H1 (cell line): ENCODE data around the gene PHLDA3. TPM values are rescaled to one million over a fixed set of nuclear protein-coding genes. Genes with fewer than 3 reads are reported as not detected.
A peak's percentile ranks its signal among the peaks of the same experiment; 100 is the strongest.

Source experiments
- CTCF ChIA-PET: fragments of 300-600 bp; sonication (Branson Sonifier 250); formaldehyde crosslinking; loops from one replicate; lab custom pipeline; 2021; ENCODE audit not compliant: partially characterized antibody; lab: Charles Lee
- POLR2A ChIA-PET: fragments of 300-600 bp; sonication (Branson Sonifier 250); formaldehyde crosslinking; loops from one replicate; lab custom pipeline; 2021; ENCODE audit warnings: inconsistent platforms; ENCODE audit not compliant: partially characterized antibody; lab: Charles Lee
- DNase-seq, 2 experiments: peaks; one replicate each; pipeline versions ENCODE4 v3.0.0 to v3.0.0-alpha.2; 2010 to 2022; ENCODE audit warnings: low spot score in 2 of 2, low read depth in 1 of 2, mixed read lengths in 1 of 2
- FAIRE-seq: peaks from 2 replicates; lab custom pipeline; 2011; peaks lifted over from hg19 to GRCh38; lab: Jason Lieb, UNC
- H2AFZ ChIP-seq: 2 replicates; pipeline ENCODE4 v1.8.1; 2012; ENCODE audit warnings: low read length, inconsistent platforms
- H2AK5ac ChIP-seq: 2 replicates; pipeline ENCODE4 v1.6.1; 2013; ENCODE audit warnings: low read depth, low read length
- H2BK120ac ChIP-seq: replicated peaks from 2 replicates; pipeline ENCODE3; 2013; ENCODE audit warnings: low read depth, low read length, inconsistent platforms
- H2BK12ac ChIP-seq: 2 replicates; pipeline ENCODE4 v1.6.1; 2013; ENCODE audit warnings: low read depth, low read length
- H2BK15ac ChIP-seq: 2 replicates; pipeline ENCODE4 v1.6.1; 2013; ENCODE audit warnings: low read length
- H2BK20ac ChIP-seq: 2 replicates; pipeline ENCODE4 v1.6.1; 2013; ENCODE audit warnings: low read length
- H2BK5ac ChIP-seq: 2 replicates; pipeline ENCODE4 v1.6.1; 2013; ENCODE audit warnings: low read depth, low read length
- H3K14ac ChIP-seq: 2 replicates; pipeline ENCODE4 v1.6.1; 2013; ENCODE audit warnings: inconsistent platforms; ENCODE audit not compliant: insufficient read length
- H3K18ac ChIP-seq: 2 replicates; pipeline ENCODE4 v1.6.1; 2013; ENCODE audit warnings: low read length; ENCODE audit errors: extremely low read depth
- H3K23ac ChIP-seq: 2 replicates; pipeline ENCODE4 v1.6.1; 2013; ENCODE audit warnings: inconsistent platforms; ENCODE audit not compliant: insufficient read length
- H3K23me2 ChIP-seq: 2 replicates; pipeline ENCODE4 v1.6.1; 2013; ENCODE audit warnings: low read depth, low read length
- H3K27ac ChIP-seq: 2 replicates; pipeline ENCODE4 v1.6.1; 2011; ENCODE audit warnings: low read depth, low read length, inconsistent platforms
- H3K27me3 ChIP-seq, 4 experiments: replicated peaks in 1 of 4; 1 replicate in 1 of 4; 2 replicates in 3 of 4; pipeline versions ENCODE4 v1.6.1 to v1.8.1; 2011 to 2013; ENCODE audit warnings: low read length in 3 of 4, mild to moderate bottlenecking in 3 of 4, inconsistent platforms in 2 of 4, mixed read lengths in 2 of 4, moderate library complexity in 1 of 4; ENCODE audit not compliant: control insufficient read depth in 3 of 4, insufficient read depth in 3 of 4; ENCODE audit errors: extremely low read depth in 1 of 4
- H3K36me3 ChIP-seq, 4 experiments: 2 replicates each; pipeline versions ENCODE4 v1.6.1 to v1.8.1; 2011 to 2013; ENCODE audit warnings: mild to moderate bottlenecking in 4 of 4, low read length in 3 of 4, moderate library complexity in 2 of 4, control low read depth in 1 of 4, inconsistent platforms in 1 of 4; ENCODE audit not compliant: insufficient read depth in 4 of 4, control insufficient read depth in 2 of 4
- H3K4ac ChIP-seq: replicated peaks from 2 replicates; pipeline ENCODE3; 2013; ENCODE audit warnings: low read length, low read depth, mixed read lengths, inconsistent platforms; ENCODE audit not compliant: insufficient read length
- H3K4me1 ChIP-seq, 4 experiments: replicated peaks in 1 of 4; 1 replicate in 1 of 4; 2 replicates in 3 of 4; pipeline versions ENCODE4 v1.6.1 to v1.8.1; 2011 to 2013; ENCODE audit warnings: low read length in 3 of 4, inconsistent platforms in 2 of 4, mixed read lengths in 1 of 4; ENCODE audit not compliant: insufficient read depth in 4 of 4, control insufficient read depth in 3 of 4
- H3K4me2 ChIP-seq, 2 experiments: 2 replicates each; pipeline versions ENCODE4 v1.6.1 to v1.8.1; 2011 to 2013; ENCODE audit warnings: low read depth in 2 of 2, low read length in 2 of 2, control low read depth in 1 of 2, inconsistent platforms in 1 of 2, mild to moderate bottlenecking in 1 of 2; ENCODE audit not compliant: insufficient read depth in 1 of 2
- H3K4me3 ChIP-seq, 4 experiments: fragments of 200-600, 300-600 bp in 1 of 4; sonication (generic), shearing (Covaris generic), sonication (Bioruptor Twin) in 1 of 4; 2 replicates each; pipeline versions ENCODE4 v1.5.1 to v1.8.1; 2011 to 2016; ENCODE audit warnings: low read length in 4 of 4, low read depth in 3 of 4, control low read depth in 2 of 4, inconsistent platforms in 2 of 4, mild to moderate bottlenecking in 2 of 4, mixed read lengths in 1 of 4, moderate library complexity in 1 of 4; ENCODE audit not compliant: insufficient read depth in 2 of 4; ENCODE audit errors: extremely low read depth in 1 of 4
- H3K56ac ChIP-seq: replicated peaks from 2 replicates; pipeline ENCODE3; 2013; ENCODE audit warnings: low read depth, mild to moderate bottlenecking, mixed read lengths, low read length, inconsistent platforms; ENCODE audit not compliant: insufficient read length
- H3K79me1 ChIP-seq: 2 replicates; pipeline ENCODE4 v1.6.1; 2013; ENCODE audit warnings: low read depth, low read length, control low read depth
- H3K79me2 ChIP-seq, 2 experiments: 2 replicates each; pipeline versions ENCODE4 v1.6.1 to v1.8.1; 2012 to 2013; ENCODE audit warnings: low read length in 2 of 2, mild to moderate bottlenecking in 2 of 2, inconsistent platforms in 1 of 2; ENCODE audit not compliant: insufficient read depth in 2 of 2, control insufficient read depth in 1 of 2
- H3K9ac ChIP-seq, 4 experiments: replicated peaks in 1 of 4; 1 replicate in 1 of 4; 2 replicates in 3 of 4; pipeline versions ENCODE4 v1.6.1 to v1.8.1; 2011 to 2013; ENCODE audit warnings: low read depth in 3 of 4, low read length in 3 of 4, control low read depth in 2 of 4, mild to moderate bottlenecking in 2 of 4, moderate library complexity in 2 of 4, inconsistent platforms in 1 of 4; ENCODE audit errors: extremely low read depth in 1 of 4
- H3K9me3 ChIP-seq, 2 experiments: 2 replicates each; pipeline versions ENCODE4 v1.6.1 to v1.8.1; 2012 to 2013; ENCODE audit warnings: mild to moderate bottlenecking in 2 of 2, moderate library complexity in 2 of 2, control low read depth in 1 of 2, inconsistent platforms in 1 of 2, low read depth in 1 of 2, low read length in 1 of 2, mixed read lengths in 1 of 2; ENCODE audit not compliant: insufficient read depth in 2 of 2
- H4K20me1 ChIP-seq, 2 experiments: replicated peaks in 1 of 2; 2 replicates each; pipeline versions ENCODE3 to v1.8.1; 2011 to 2013; ENCODE audit warnings: inconsistent platforms in 2 of 2, low read length in 2 of 2, mild to moderate bottlenecking in 1 of 2; ENCODE audit not compliant: insufficient read depth in 2 of 2, control insufficient read depth in 1 of 2
- H4K5ac ChIP-seq: 2 replicates; pipeline ENCODE4 v1.6.1; 2013; ENCODE audit warnings: low read length, low read depth, mixed read lengths, inconsistent platforms; ENCODE audit not compliant: insufficient read length
- H4K8ac ChIP-seq: 2 replicates; pipeline ENCODE4 v1.8.0; 2013; ENCODE audit warnings: mild to moderate bottlenecking, moderate library complexity, low read length, inconsistent platforms; ENCODE audit not compliant: insufficient read depth; ENCODE audit errors: extremely low read depth
- H4K91ac ChIP-seq: replicated peaks from 2 replicates; pipeline ENCODE3; 2013; ENCODE audit warnings: low read length, mixed read lengths, inconsistent platforms; ENCODE audit not compliant: insufficient read length
- CEBPB ChIP-seq: IDR thresholded peaks from 2 replicates; pipeline ENCODE4 v1.6.1; 2012; ENCODE audit warnings: low read depth, low read length
- CREB1 ChIP-seq: IDR thresholded peaks from 2 replicates; pipeline ENCODE4 v1.6.1; 2012; ENCODE audit warnings: inconsistent platforms
- WGBS, 2 experiments: shearing (Covaris generic) in 1 of 2; methylation state at CpG; one replicate each; pipeline versions ENCODE4 v1.1.6 to v1.1.7; 2013 to 2015; ENCODE audit warnings: low lambda C conversion rate in 2 of 2, mixed read lengths in 2 of 2, inconsistent platforms in 1 of 2, low coverage in 1 of 2, missing lambda C conversion rate in 1 of 2; ENCODE audit not compliant: insufficient replicate concordance in 2 of 2, insufficient coverage in 1 of 2, insufficient read length in 1 of 2; ENCODE audit errors: extremely low coverage in 1 of 2, missing lambda C conversion rate in 1 of 2; 5-methylcytosine and 5-hydroxymethylcytosine counted together
- polyA plus RNA-seq, 7 experiments: library from polyadenylated mRNA; depleted of rRNA in 3 of 7; stranded (reverse) in 5 of 7; unstranded in 2 of 7; fragments of >200 nt in 5 of 7; fragments of 200-250 nt in 2 of 7; gene quantifications; 1 replicate in 5 of 7; 2 replicates in 1 of 7; 4 replicates in 1 of 7; pipeline versions ENCODE4 v1.2.1 to v1.2.3, GENCODE V29; 2011 to 2013; ENCODE audit warnings: missing spikeins in 2 of 7, mixed read lengths in 2 of 7
- total RNA-seq: library from RNA; stranded (reverse); fragmentation: NEBNext Ultra II Directional; extraction: Animal tissue kit (Norgen Biotek cat#: 25700); gene quantifications from 2 replicates; pipeline ENCODE4 v1.2.1, GENCODE V29; 2021

The PHLDA3 gene
- total and polyA plus RNA-seq, 2 of the 8 experiments (the other 6 are each of a cell fraction or from before 2014, with no cell fraction given), result 25.5 to 27.5 TPM

DNA sequence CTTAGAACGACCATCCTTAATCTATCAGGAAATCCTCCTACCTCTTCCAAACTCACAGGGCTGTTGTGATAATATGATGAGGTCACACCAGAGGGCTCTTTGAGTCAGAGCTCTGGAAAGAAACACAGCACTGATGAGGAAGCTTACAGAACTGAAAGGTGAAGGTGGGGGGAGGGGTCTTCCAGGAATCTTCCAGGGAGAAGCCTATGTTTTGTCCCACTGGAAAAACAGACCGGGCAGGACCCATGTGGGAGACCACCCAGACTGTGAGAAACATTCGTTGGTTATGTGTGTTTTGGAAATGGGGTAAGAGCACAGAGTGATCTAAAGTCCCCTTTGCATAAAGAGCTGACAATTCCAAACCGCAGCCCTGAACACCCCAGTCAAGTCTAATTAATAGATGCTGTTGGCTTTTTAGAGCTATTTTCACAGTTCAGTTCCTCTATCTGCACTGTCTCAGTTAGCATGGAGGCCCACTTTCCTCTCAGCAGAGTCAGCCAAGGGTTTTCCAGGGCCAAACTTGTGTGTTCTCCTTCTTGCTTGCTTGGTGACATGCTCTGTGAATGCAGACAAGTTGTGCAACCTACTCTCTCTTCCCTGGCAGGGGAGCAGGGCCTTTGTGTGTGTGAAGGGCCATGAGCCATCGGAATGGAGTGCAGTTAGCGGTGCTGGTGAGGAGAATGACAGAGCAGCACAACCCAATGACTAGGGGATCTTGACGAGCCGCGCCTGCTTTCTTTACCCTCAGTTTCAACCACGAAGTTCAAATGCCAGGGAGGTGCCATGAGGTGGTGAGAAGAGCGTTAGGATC lies 12.3 kb downstream of the PHLDA3 start:
- POLR2A ChIA-PET, result interaction anchor here (1.3 to 2.6 kb wide), 2 partner anchors 9 to 12 kb away, joined by 5 to 11 read pairs; partner anchors contain the start of gene PHLDA3
- Histone ChIP-seq H2AK5ac (no peak overlapping the region), H3K27me3 (no peaks in the 10 kb centered on the region), H2AFZ (peak overlapping the region; percentile 65), H2BK120ac (no peak overlapping the region), H3K4me3 (no peak overlapping the region), H4K5ac (no peak overlapping the region), H3K36me3 (no peaks in the 10 kb centered on the region), H4K20me1 (no peaks in the 10 kb centered on the region)
- WGBS, 2 experiments, result 72% methylated on average over 11 of the region's 11 CpGs; no CpG with 5 or more reads in 1 of the 2 experiments
- TF ChIP-seq CEBPB (peak; percentile 79), CREB1 (no peak)
- TF ChIP-seq, all 59 proteins: peak for 1
- H2BK15ac ChIP-seq, result 0 out of 2 replicates have a peak overlapping the region, but pooled peaks have one; percentile 23
- H3K14ac ChIP-seq, result no peak overlapping the region
- H2BK12ac ChIP-seq, result peak overlapping the region; percentile 62
- H3K79me2 ChIP-seq, result no peaks in the 10 kb centered on the region
- no peaks in the 10 kb centered on the region for H3K23me2 ChIP-seq
- no peak overlapping the region for H3K18ac ChIP-seq
- no peak overlapping the region for H3K4ac ChIP-seq
- FAIRE-seq (no peak), DNase-seq (no peak)
- H3K79me1 ChIP-seq, result no peaks in the 10 kb centered on the region
- peaks cover 2 to 9% (median 5%) of the 10 kb centered on the region in 4 experiments for H3K4me1 ChIP-seq
- no peak overlapping the region for H3K4me2 ChIP-seq
- H2BK5ac ChIP-seq, result peak overlapping the region; percentile 41; the same call in 1 of the 2 replicates
- no peak overlapping the region for H4K8ac ChIP-seq
- CTCF ChIA-PET, result interaction anchor here (0.7 to 12.7 kb wide), 8 partner anchors 8 to 203 kb away, joined by 3 to 155 read pairs (median 8); partner anchors contain the start of genes CSRP1 and PHLDA3
- no peak overlapping the region for H2BK20ac ChIP-seq
- H4K91ac ChIP-seq, result no peak overlapping the region
- H3K27ac ChIP-seq, result no peak overlapping the region
- no peaks in the 10 kb centered on the region for H3K9me3 ChIP-seq
- 0 out of 7 replicates have a peak overlapping the region, but pooled peaks of 1 of the 4 experiments have one; percentile 6 for H3K9ac ChIP-seq
- H3K56ac ChIP-seq, result no peak overlapping the region
- no peak overlapping the region for H3K23ac ChIP-seq
